ENCODE measurements around the gene SYDE1.
A peak's percentile ranks its signal among the peaks of the same experiment; 100 is the strongest.

The SYDE1 gene

GRCh38 chr19:15125232-15126067 lies 18.2 kb downstream of the SYDE1 start:
- DNase-seq, result peak; percentile 48

GRCh38 chr19:15126131-15126910 lies 19.1 kb downstream of the SYDE1 start:
- DNase-seq, result no peak

GRCh38 chr19:15128162-15128770 lies 21.1 kb downstream of the SYDE1 start:
- no peak for DNase-seq

- DNase-seq, result no peak
Measured at GRCh38 chr19:15129856-15130585, 22.8 kb downstream of the SYDE1 start.

- no peak for DNase-seq
Measured at GRCh38 chr19:15136234-15136954, 29.2 kb downstream of the SYDE1 start.

- no peak for DNase-seq
Measured at GRCh38 chr19:15137777-15138176, 30.6 kb downstream of the SYDE1 start.

GRCh38 chr19:15138427-15138826 lies 31.2 kb downstream of the SYDE1 start:
- DNase-seq, result no peak

- no peak for DNase-seq
Measured at GRCh38 chr19:15141143-15141542, 33.9 kb downstream of the SYDE1 start.

- no peak for DNase-seq
Measured at GRCh38 chr19:15142313-15142712, 35.1 kb downstream of the SYDE1 start.

GRCh38 chr19:15144046-15144646 lies 36.9 kb downstream of the SYDE1 start:
- DNase-seq, result no peak

- no peak for DNase-seq
Measured at GRCh38 chr19:15147090-15147489, 39.9 kb downstream of the SYDE1 start.

GRCh38 chr19:15149737-15150136 lies 42.5 kb downstream of the SYDE1 start:
- no peak for DNase-seq

GRCh38 chr19:15154002-15154612 lies 46.9 kb downstream of the SYDE1 start:
- DNase-seq, result no peak

GRCh38 chr19:15155296-15155695 lies 48.1 kb downstream of the SYDE1 start:
- no peak for DNase-seq

- no peak for DNase-seq
Measured at GRCh38 chr19:15156391-15156790, 49.2 kb downstream of the SYDE1 start.

GRCh38 chr19:15159251-15159650 lies 52.0 kb downstream of the SYDE1 start:
- no peak for DNase-seq

- DNase-seq, result no peak
Measured at GRCh38 chr19:15161028-15161984, 54.1 kb downstream of the SYDE1 start.
